Globus pallidus (tissue), 1 donor: ENCODE measurements around the gene ARPC1A.
"Not testable (repeated sequence)": the region's sequence is repeated elsewhere in the genome, so short reads cannot be mapped to it uniquely, and the experiment has no call there.

ENCODE experiments used
- DNase-seq: peaks from one replicate; pipeline ENCODE4 v3.0.0-alpha.2; 2015; ENCODE audit warnings: low spot score

ARPC1A gene

GRCh38 chr7:99371376-99371920 is 45.8 kb downstream of the ARPC1A start:
- no peak for DNase-seq

GRCh38 chr7:99372275-99373090 is 46.8 kb downstream of the ARPC1A start:
- no peak for DNase-seq

- DNase-seq: no peak
These were observed 47.7 kb downstream of the ARPC1A start for GRCh38 chr7:99373091-99374066.

- DNase-seq: peak; percentile 33
These were observed 48.7 kb downstream of the ARPC1A start, which contains the start of gene ARPC1B for GRCh38 chr7:99374111-99375064. Gene ARPC1B, plus strand, starts transcription at chr7:99374730. Its CDS starts 10,985 bp downstream, at chr7:99385715.

GRCh38 chr7:99375070-99375807 is 49.5 kb downstream of the ARPC1A start:
- peak; percentile 60 for DNase-seq

GRCh38 chr7:99379043-99379577 is 53.4 kb downstream of the ARPC1A start:
- peak; percentile 33 for DNase-seq

GRCh38 chr7:99379693-99380031 is 54.0 kb downstream of the ARPC1A start:
- not testable (repeated sequence) for DNase-seq

GRCh38 chr7:99380032-99380822 is 54.5 kb downstream of the ARPC1A start:
- DNase-seq: peak; percentile 73

- DNase-seq: no peak
These were observed 55.3 kb downstream of the ARPC1A start for GRCh38 chr7:99380823-99381663.

GRCh38 chr7:99381664-99382075 is 56.0 kb downstream of the ARPC1A start:
- no peak for DNase-seq

GRCh38 chr7:99383203-99383602 is 57.5 kb downstream of the ARPC1A start:
- no peak for DNase-seq

- DNase-seq: no peak
These were observed 58.2 kb downstream of the ARPC1A start for GRCh38 chr7:99383791-99384370.

GRCh38 chr7:99384523-99384922 is 58.8 kb downstream of the ARPC1A start:
- no peak for DNase-seq

- no peak for DNase-seq
These were observed 59.9 kb downstream of the ARPC1A start for GRCh38 chr7:99385564-99385963.

- no peak for DNase-seq
These were observed 61.0 kb downstream of the ARPC1A start for GRCh38 chr7:99386584-99387238.

GRCh38 chr7:99387239-99387635 is 61.5 kb downstream of the ARPC1A start:
- not testable (repeated sequence) for DNase-seq

GRCh38 chr7:99387912-99388311 is 62.2 kb downstream of the ARPC1A start:
- DNase-seq: no peak

GRCh38 chr7:99389772-99390171 is 64.1 kb downstream of the ARPC1A start:
- DNase-seq: no peak
